Measurements from ENCODE around the gene ERVH48-1.
A peak's percentile ranks its signal among the peaks of the same experiment; 100 is the strongest.
"Not testable (repeated sequence)": the region's sequence is repeated elsewhere in the genome, so short reads cannot be mapped to it uniquely, and the experiment has no call there.

The ERVH48-1 gene

DNA sequence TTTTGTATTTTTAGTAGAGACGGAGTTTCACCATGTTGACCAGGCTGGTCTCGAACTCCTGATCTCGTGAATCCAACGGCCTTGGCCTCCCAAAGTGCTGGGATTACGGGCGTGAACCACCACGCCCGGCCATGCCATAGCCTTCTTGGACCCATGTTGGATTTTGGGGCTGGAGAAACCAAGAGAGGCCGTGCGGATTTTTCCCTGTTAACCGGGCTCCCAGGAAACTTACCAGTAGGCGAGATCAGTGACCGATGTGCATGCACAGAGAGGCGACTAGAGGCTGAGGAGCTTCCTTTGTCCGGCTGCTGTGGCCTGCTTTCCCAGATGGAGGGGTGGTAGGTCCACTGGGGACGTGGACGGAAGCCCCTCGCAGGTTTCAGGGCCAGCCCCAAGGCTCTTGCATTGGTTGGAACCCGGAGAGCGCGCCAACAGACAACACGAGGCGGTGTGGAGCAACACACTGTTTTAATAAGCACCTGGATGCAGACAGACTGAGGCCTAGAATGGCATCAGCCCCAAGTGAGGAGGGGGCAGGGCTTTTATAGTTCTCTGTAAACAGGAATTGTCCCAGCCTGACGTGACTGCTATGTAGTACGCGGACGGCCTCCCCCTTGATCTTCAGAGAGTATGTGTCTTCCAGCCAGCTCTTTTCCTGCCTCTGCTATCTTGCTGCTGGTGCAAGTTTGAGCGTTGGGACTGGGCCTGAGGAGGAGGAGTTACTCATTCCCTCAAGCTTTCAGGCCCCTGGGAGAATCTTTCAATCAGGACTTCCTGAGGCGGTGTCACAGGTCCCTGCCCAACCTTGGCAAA, at the start of gene ERVH48-1:
Gene ERVH48-1 (minus strand): TSS at position 517 of the 813 bp plus-strand sequence. CDS start 6,624 bp downstream, outside the sequence.
- no peak for DNase-seq

DNA sequence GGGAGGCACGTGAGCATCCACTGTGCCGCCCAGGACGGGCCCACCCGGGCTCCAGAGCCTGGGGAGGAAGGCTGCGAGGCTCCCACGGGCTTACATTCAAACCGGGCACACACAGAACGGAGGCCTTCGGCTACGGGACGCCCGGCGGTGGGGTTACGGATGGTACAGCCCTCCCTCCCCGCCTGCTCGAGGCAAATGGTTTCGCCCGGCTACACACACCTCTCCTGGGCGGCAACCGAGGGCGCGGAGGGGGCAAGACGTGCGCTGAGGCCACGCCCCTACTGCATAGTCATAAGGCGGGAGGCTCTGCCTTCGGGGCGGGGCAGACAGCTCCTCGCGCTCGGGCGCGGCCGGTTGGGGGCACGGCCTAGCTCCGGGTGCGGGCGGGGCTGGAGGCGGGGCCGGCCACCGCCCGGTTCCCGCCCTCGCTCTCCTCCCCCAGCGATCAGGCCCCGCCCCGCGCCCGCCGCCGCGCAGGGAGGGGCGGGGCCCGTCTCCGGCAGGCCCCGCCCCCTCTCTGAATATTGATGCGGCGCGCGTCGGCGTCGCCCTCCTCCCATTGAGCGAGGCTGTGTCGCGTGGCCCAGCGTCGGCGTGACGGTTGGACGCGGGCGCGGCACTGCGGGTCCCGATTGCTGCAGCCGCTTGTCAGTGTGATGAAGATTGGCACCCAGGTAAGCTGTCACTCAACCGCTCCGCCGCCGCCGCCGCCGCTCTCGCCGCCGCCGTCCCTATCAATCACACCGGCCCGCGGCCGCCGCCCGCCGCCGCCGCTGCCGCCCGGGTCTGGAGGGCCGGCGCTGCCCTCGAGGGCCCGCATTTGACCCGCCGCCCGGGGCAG, 48.8 kb upstream of the ERVH48-1 start, which contains the start of gene PKNOX1:
Gene PKNOX1 (plus strand): TSS at position 572 of the 841 bp plus-strand sequence. CDS start 29,820 bp downstream, outside the sequence.
- DNase-seq: peak; percentile 100

- DNase-seq: no peak
These were observed 48.0 kb upstream of the ERVH48-1 start for GRCh38 chr21:42973309-42973990.

GRCh38 chr21:42971897-42972275, 46.5 kb upstream of the ERVH48-1 start:
- DNase-seq: no peak

GRCh38 chr21:42970946-42971653, 45.7 kb upstream of the ERVH48-1 start:
- no peak for DNase-seq

DNA sequence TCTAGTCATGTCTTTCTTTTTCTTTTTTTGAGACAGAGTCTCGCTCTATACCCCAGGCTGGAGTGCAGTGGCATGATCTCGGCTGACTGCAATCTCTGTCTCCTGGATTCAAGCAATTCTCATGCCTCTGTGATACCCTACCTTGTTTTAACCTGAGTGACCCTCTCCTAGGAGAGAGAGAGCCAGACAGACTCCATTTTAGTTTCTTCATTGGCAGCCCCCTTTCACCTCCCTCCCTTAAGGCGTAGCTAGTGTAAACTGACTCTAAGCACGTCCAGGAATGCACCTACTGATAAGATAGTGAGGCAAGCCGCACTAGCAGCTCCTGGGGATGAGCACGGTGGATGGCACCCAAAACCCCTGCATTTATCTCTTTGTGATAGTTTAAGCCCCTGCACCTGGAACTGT, 43.8 kb upstream of the ERVH48-1 start:
- no peak for DNase-seq

- not testable (repeated sequence) for DNase-seq
These were observed 42.2 kb upstream of the ERVH48-1 start for GRCh38 chr21:42967616-42968015.

GRCh38 chr21:42965211-42965560, 39.8 kb upstream of the ERVH48-1 start:
- DNase-seq: no peak

DNA sequence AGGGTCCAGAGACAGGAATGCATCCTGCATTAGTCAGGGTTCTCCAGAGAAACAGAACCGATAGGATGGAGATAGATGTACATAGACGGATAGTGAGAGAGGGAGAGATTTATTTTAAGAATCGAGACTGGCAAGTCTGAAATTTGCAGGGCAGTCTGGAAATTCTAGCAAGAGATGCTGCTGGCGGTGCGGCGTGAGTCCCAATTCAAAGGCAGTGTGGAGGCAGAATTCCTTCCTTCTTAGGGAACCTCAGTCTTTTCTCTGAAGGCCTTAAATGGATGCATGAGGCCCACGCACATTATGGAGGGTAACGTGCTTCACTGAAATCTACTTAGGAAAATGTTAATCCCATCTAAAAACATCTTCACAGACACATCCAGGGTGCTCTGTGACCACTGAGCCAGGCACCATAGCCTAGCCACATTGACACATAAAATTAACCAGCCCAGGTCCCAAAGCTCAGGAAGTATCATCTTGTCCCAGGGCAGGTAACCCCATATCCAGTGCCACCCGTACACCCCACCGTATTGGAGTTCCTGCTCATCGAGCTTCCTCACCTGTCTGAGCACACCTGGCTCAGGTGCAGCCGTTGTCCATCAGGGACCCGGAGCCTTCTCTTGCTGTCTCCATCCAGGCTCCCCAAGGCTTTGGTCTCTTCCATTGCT, 39.2 kb upstream of the ERVH48-1 start:
- DNase-seq: no peak

DNA sequence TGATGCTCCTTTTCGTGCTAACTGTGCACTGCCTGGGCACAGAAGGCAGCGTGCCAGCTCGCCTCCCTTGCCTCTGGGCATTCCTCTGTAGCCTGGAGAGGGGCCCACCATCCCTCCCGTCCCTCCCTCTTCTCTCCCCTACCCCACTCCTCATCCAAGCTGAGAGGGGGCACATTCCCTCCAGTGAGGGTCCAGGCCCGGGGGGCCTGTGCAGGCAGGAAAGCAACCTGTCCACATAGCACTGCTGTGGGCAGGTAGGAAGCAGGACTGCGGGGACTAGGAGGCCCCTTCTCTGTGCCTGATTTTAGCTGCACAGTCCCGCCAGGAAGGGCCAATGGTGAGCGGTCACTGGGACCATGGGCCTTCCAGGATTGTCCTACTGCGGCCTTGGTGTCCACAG, 38.7 kb upstream of the ERVH48-1 start:
- no peak for DNase-seq

GRCh38 chr21:42962380-42963007, 37.1 kb upstream of the ERVH48-1 start:
- no peak for DNase-seq

DNA sequence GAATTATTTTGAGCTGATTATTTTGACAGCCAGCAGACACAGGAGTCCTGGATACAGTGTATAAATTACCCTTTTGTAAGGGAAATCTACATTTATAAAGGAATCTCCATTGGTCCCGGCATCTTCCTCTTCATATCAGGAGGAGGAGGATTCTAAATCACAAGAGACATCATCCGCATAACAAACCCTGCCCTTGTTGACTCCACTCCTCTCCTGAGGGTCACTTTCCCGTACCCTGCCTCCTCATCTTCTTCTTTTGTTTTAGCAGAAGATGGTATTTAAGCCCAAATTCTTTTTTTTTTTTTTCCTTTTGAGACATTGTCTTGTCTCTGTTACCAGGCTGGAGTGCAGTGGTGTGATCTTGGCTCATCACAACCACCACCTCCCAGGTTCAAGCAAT, 34.3 kb upstream of the ERVH48-1 start:
- no peak for DNase-seq

GRCh38 chr21:42958122-42958521, 32.7 kb upstream of the ERVH48-1 start:
- not testable (repeated sequence) for DNase-seq

GRCh38 chr21:42956824-42957630, 31.6 kb upstream of the ERVH48-1 start:
- no peak for DNase-seq

- not testable (repeated sequence) for DNase-seq
These were observed 25.8 kb upstream of the ERVH48-1 start for GRCh38 chr21:42951193-42951592.

- DNase-seq: peak; percentile 14
These were observed 23.8 kb upstream of the ERVH48-1 start for GRCh38 chr21:42949094-42949755.

- DNase-seq: no peak
These were observed 16.8 kb upstream of the ERVH48-1 start for GRCh38 chr21:42942244-42942643.

DNA sequence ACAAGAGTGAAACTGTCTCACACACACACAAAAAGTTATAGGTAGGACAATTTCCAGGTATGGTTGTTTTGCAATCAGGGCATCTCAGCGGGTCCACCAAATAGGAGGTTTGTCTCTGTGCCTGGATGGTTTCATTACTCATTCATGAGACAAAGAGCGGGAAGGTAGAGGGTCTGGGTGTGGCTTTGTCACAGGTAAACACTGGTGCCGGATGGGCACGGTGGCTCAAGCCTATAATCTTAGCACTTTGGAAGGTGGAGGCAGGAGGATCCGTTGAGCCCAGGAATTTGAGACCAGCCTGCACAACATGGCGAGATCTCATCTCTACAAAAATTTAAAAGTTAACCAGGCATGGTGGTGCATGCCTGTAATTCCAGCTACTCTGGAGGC, 16.3 kb upstream of the ERVH48-1 start:
- no peak for DNase-seq

- DNase-seq: no peak
These were observed 14.4 kb upstream of the ERVH48-1 start for GRCh38 chr21:42939582-42940413.
